C4-2B (cell line): ENCODE data around the gene TPRG1L.

ENCODE experiments used
- ZFX ChIP-seq: fragments of 450-650 bp; IDR thresholded peaks from 2 replicates; pipeline ENCODE4 v1.6.1; 2017
- TF ChIP-seq, protein P1 (sequence below): fragments of 450-650 bp; conservative IDR thresholded peaks from 2 replicates; pipeline ENCODE4 v1.5.1; 2017; ENCODE audit warnings: mild to moderate bottlenecking

DNA sequence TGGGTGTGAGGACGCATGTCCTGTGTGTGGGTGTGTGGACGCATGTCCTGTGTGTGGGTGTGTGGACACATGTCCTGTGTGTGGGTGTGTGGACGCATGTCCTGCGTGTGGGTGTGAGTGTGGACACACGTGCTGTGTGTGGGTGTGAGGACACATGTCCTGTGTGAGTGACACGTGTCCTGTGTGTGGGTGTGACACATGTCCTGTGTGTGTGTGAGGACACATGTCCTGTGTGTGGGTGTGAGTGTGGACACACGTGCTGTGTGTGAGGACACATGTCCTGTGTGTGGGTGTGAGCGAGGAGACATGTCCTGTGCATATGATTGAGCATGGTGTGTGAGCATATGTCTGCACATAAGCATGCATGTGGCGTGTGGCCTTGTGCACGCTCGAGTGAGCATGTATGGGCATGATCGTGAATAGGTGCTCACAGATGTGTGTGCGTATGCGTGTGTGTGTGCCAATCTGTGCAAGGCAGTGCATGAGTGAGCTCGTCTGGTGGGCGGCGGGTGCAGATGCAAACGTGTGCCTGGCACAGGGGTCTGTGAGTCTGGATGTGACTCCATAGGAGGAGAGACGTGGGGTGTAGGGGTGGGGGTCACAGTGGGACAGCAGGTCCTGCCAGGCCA, 38.8 kb upstream of the TPRG1L start:
- TF ChIP-seq, protein P1, sequence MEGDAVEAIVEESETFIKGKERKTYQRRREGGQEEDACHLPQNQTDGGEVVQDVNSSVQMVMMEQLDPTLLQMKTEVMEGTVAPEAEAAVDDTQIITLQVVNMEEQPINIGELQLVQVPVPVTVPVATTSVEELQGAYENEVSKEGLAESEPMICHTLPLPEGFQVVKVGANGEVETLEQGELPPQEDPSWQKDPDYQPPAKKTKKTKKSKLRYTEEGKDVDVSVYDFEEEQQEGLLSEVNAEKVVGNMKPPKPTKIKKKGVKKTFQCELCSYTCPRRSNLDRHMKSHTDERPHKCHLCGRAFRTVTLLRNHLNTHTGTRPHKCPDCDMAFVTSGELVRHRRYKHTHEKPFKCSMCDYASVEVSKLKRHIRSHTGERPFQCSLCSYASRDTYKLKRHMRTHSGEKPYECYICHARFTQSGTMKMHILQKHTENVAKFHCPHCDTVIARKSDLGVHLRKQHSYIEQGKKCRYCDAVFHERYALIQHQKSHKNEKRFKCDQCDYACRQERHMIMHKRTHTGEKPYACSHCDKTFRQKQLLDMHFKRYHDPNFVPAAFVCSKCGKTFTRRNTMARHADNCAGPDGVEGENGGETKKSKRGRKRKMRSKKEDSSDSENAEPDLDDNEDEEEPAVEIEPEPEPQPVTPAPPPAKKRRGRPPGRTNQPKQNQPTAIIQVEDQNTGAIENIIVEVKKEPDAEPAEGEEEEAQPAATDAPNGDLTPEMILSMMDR: no peak
- no peak for TF ChIP-seq ZFX
